IMR-90 (cell line): ENCODE measurements around the gene CBFA2T3. TPM values are rescaled to one million over a fixed set of nuclear protein-coding genes. Genes with fewer than 3 reads are reported as not detected.

Experiments
- ATAC-seq: fragments of 200-7000 bp; cut with Tn5 transposase; 2 replicates; pipeline ENCODE4 v1.9.1; 2020; ENCODE audit warnings: low read depth, mild to moderate bottlenecking, moderate library complexity
- BruUV-seq: library from RNA; stranded (reverse); fragments of 400-500 nt; replicated peaks from 2 replicates; lab custom pipeline; 2021; lab: Mats Ljungman, UMichigan
- CTCF ChIA-PET: fragments of 300-600 bp; formaldehyde crosslinking; extraction: SDS; loops from one replicate; lab custom pipeline; 2021; ENCODE audit warnings: antibody characterized with exemption; lab: Yijun Ruan, JAX
- POLR2A ChIA-PET: fragments of 300-600 bp; sonication (Branson Sonifier 250); formaldehyde crosslinking; loops from one replicate; lab custom pipeline; 2022; ENCODE audit warnings: antibody characterized with exemption; ENCODE audit not compliant: unreplicated experiment; lab: Charles Lee
- DNase-seq: peaks from one replicate; pipeline ENCODE4 v3.0.0; 2013
- H2AFZ ChIP-seq: replicated peaks from 2 replicates; pipeline ENCODE3; 2013; ENCODE audit warnings: low read length, mild to moderate bottlenecking; ENCODE audit not compliant: poor library complexity
- H2AK5ac ChIP-seq: 2 replicates; pipeline ENCODE4 v1.6.1; 2013; ENCODE audit warnings: low read depth, low read length, inconsistent platforms
- H2AK9ac ChIP-seq: replicated peaks from 2 replicates; pipeline ENCODE3; 2013; ENCODE audit warnings: mild to moderate bottlenecking, low read depth, low read length, moderate library complexity; ENCODE audit not compliant: poor library complexity
- H2BK120ac ChIP-seq: 2 replicates; pipeline ENCODE4 v1.6.1; 2013; ENCODE audit warnings: low read depth, low read length, inconsistent platforms
- H2BK15ac ChIP-seq: 3 replicates; pipeline ENCODE4 v1.6.1; 2013; ENCODE audit warnings: low read depth, low read length, inconsistent platforms
- H2BK20ac ChIP-seq: 2 replicates; pipeline ENCODE4 v1.6.1; 2013; ENCODE audit warnings: low read depth, mild to moderate bottlenecking, inconsistent platforms, low read length, moderate library complexity
- H2BK5ac ChIP-seq: 2 replicates; pipeline ENCODE4 v1.6.1; 2013; ENCODE audit warnings: mild to moderate bottlenecking, low read depth, low read length, inconsistent platforms; ENCODE audit not compliant: poor library complexity, severe bottlenecking
- H3K14ac ChIP-seq: replicated peaks from 2 replicates; pipeline ENCODE4 v1.6.1; 2013; ENCODE audit warnings: low read depth, low read length, inconsistent platforms
- H3K18ac ChIP-seq: 2 replicates; pipeline ENCODE4 v1.6.1; 2013; ENCODE audit warnings: low read depth, low read length, control low read depth
- H3K23ac ChIP-seq: 2 replicates; pipeline ENCODE4 v1.6.1; 2013; ENCODE audit warnings: low read depth, low read length, inconsistent platforms
- H3K27ac ChIP-seq: 2 replicates; pipeline ENCODE4 v1.5.1; 2013; ENCODE audit warnings: mild to moderate bottlenecking, control low read depth, low read length; ENCODE audit not compliant: insufficient read depth
- H3K27me3 ChIP-seq: 2 replicates; pipeline ENCODE4 v1.6.1; 2013; ENCODE audit warnings: low read length; ENCODE audit not compliant: control insufficient read depth, insufficient read depth
- H3K36me3 ChIP-seq: 2 replicates; pipeline ENCODE4 v1.6.1; 2013; ENCODE audit warnings: low read length, mixed read lengths; ENCODE audit not compliant: control insufficient read depth, insufficient read depth
- H3K4ac ChIP-seq: 2 replicates; pipeline ENCODE4 v1.6.1; 2013; ENCODE audit warnings: low read depth, low read length, inconsistent platforms
- H3K4me1 ChIP-seq: 2 replicates; pipeline ENCODE4 v1.6.1; 2013; ENCODE audit warnings: low read length, mixed read lengths; ENCODE audit not compliant: control insufficient read depth, insufficient read depth
- H3K4me2 ChIP-seq: 2 replicates; pipeline ENCODE4 v1.6.1; 2013; ENCODE audit warnings: low read depth, mild to moderate bottlenecking, control low read depth, low read length, moderate library complexity
- H3K4me3 ChIP-seq: 2 replicates; pipeline ENCODE4 v1.5.1; 2013; ENCODE audit warnings: low read depth, mild to moderate bottlenecking, control low read depth, low read length, moderate library complexity; ENCODE audit not compliant: insufficient read depth
- H3K56ac ChIP-seq: 2 replicates; pipeline ENCODE4 v1.6.1; 2013; ENCODE audit warnings: low read length, inconsistent platforms; ENCODE audit not compliant: insufficient read depth; ENCODE audit errors: extremely low read depth
- H3K79me1 ChIP-seq, 2 experiments: 2 replicates each; pipeline ENCODE4 v1.6.1; 2013; ENCODE audit warnings: low read length in 2 of 2, inconsistent platforms in 1 of 2, low read depth in 1 of 2
- H3K9ac ChIP-seq: 2 replicates; pipeline ENCODE4 v1.6.1; 2013; ENCODE audit warnings: low read depth, low read length, control low read depth
- H3K9me1 ChIP-seq: 2 replicates; pipeline ENCODE4 v1.6.1; 2013; ENCODE audit warnings: low read length, inconsistent platforms; ENCODE audit not compliant: insufficient read depth
- H3K9me3 ChIP-seq: 2 replicates; pipeline ENCODE4 v1.6.1; 2013; ENCODE audit warnings: low read length; ENCODE audit not compliant: control insufficient read depth, insufficient read depth
- H4K20me1 ChIP-seq: 2 replicates; pipeline ENCODE4 v1.6.1; 2013; ENCODE audit warnings: low read length, inconsistent platforms; ENCODE audit not compliant: insufficient read depth
- H4K5ac ChIP-seq: 2 replicates; pipeline ENCODE4 v1.6.1; 2013; ENCODE audit warnings: mild to moderate bottlenecking, low read depth, low read length, control low read depth
- H4K8ac ChIP-seq, 2 experiments: 2 replicates each; pipeline ENCODE4 v1.6.1; 2013; ENCODE audit warnings: low read depth in 2 of 2, low read length in 2 of 2, control low read depth in 1 of 2, inconsistent platforms in 1 of 2
- H4K91ac ChIP-seq: 2 replicates; pipeline ENCODE4 v1.6.1; 2013; ENCODE audit warnings: low read depth, low read length, inconsistent platforms; ENCODE audit not compliant: insufficient read depth
- FOS ChIP-seq: fragments of 150-350 bp; IDR thresholded peaks from 2 replicates; pipeline ENCODE4 v1.6.1; 2016; ENCODE audit warnings: low read depth, low read length
- MAFK ChIP-seq: IDR thresholded peaks from 2 replicates; pipeline ENCODE4 v1.6.1; 2012; ENCODE audit warnings: low read depth, low read length, improper control_type of control experiment
- MAZ ChIP-seq: IDR thresholded peaks from 2 replicates; pipeline ENCODE4 v1.6.1; 2012; ENCODE audit warnings: low read depth, mild to moderate bottlenecking, low read length, improper control_type of control experiment, moderate library complexity, borderline replicate concordance
- MXI1 ChIP-seq: IDR thresholded peaks from 2 replicates; pipeline ENCODE4 v1.6.1; 2012; ENCODE audit warnings: low read depth, mild to moderate bottlenecking, low read length, moderate library complexity, borderline replicate concordance
- NFE2L2 ChIP-seq: fragments of 150-350 bp; IDR thresholded peaks from 2 replicates; pipeline ENCODE4 v1.6.1; 2016; ENCODE audit warnings: low read depth, mild to moderate bottlenecking, low read length
- POLR2A ChIP-seq: IDR thresholded peaks from 2 replicates; pipeline ENCODE4 v1.6.1; 2012; ENCODE audit warnings: mild to moderate bottlenecking, low read depth, low read length
- RAD21 ChIP-seq: IDR thresholded peaks from 2 replicates; pipeline ENCODE4 v1.6.1; 2012; ENCODE audit warnings: low read length, improper control_type of control experiment
- RCOR1 ChIP-seq: IDR thresholded peaks from 2 replicates; pipeline ENCODE4 v1.6.1; 2012; ENCODE audit warnings: mild to moderate bottlenecking, low read length, improper control_type of control experiment; ENCODE audit not compliant: insufficient replicate concordance
- RFX5 ChIP-seq: IDR thresholded peaks from 2 replicates; pipeline ENCODE4 v1.8.0; 2012; ENCODE audit warnings: low read depth, mild to moderate bottlenecking, low read length, moderate library complexity
- SMC3 ChIP-seq: fragments of 150-350 bp; IDR thresholded peaks from 2 replicates; pipeline ENCODE4 v1.6.1; 2016; ENCODE audit warnings: low read depth, mild to moderate bottlenecking, antibody characterized with exemption, low read length, moderate library complexity
- WGBS, 2 experiments: methylation state at CpG; one replicate each; pipeline versions ENCODE4 v1.1.5 to v1.1.7; 2013; ENCODE audit warnings: missing lambda C conversion rate in 2 of 2; ENCODE audit not compliant: insufficient read length in 1 of 2; ENCODE audit errors: extremely low coverage in 2 of 2; 5-methylcytosine and 5-hydroxymethylcytosine counted together
- dilution Hi-C: fragments of 300-500 bp; cut with HindIII; formaldehyde crosslinking; loops from one replicate; pipeline ENCODE4 v1.14.3; 2018; ENCODE audit warnings: low sequenced_read_pairs; ENCODE audit not compliant: unreplicated experiment
- in situ Hi-C: fragments of 300-500 bp; cut with MboI; formaldehyde crosslinking; loops from 3 replicates; pipeline ENCODE4 v1.14.3; 2019; ENCODE audit warnings: low sequenced_read_pairs, inconsistent platforms, mixed read lengths
- intact Hi-C: fragments of 100-400 bp; cut with micrococcal nuclease; formaldehyde crosslinking; loops from 2 replicates; pipeline ENCODE4 v1.10.0; 2022
- polyA plus RNA-seq, 3 experiments: library from polyadenylated mRNA; depleted of rRNA; stranded (reverse); fragments of >200 nt; gene quantifications; 2 replicates each; pipeline ENCODE4 v1.2.3, GENCODE V29; 2012; ENCODE audit warnings: low replicate concordance in 1 of 3
- total RNA-seq: library from RNA; depleted of rRNA; stranded (reverse); fragments of >200 nt; gene quantifications from 2 replicates; pipeline ENCODE4 v1.2.3, GENCODE V29; 2012
- TF ChIP-seq, protein P1 (sequence below): conservative IDR thresholded peaks from 2 replicates; pipeline ENCODE4 v1.5.1; 2012; ENCODE audit warnings: mild to moderate bottlenecking, low read depth, low read length, improper control_type of control experiment
- TF ChIP-seq, protein P2 (sequence below): fragments of 150-350 bp; IDR thresholded peaks from 2 replicates; pipeline ENCODE4 v1.6.1; 2017; ENCODE audit warnings: mild to moderate bottlenecking, antibody characterized with exemption, low read length, low read depth
- TF ChIP-seq, protein P3 (sequence below): fragments of 150-350 bp; IDR thresholded peaks from 2 replicates; pipeline ENCODE4 v1.6.1; 2016; ENCODE audit warnings: low read depth, mild to moderate bottlenecking, low read length, moderate library complexity, borderline replicate concordance

CBFA2T3 gene
- total and polyA plus RNA-seq, 2 of the 4 experiments (the other 2 are of a cell fraction) = not detected

DNA sequence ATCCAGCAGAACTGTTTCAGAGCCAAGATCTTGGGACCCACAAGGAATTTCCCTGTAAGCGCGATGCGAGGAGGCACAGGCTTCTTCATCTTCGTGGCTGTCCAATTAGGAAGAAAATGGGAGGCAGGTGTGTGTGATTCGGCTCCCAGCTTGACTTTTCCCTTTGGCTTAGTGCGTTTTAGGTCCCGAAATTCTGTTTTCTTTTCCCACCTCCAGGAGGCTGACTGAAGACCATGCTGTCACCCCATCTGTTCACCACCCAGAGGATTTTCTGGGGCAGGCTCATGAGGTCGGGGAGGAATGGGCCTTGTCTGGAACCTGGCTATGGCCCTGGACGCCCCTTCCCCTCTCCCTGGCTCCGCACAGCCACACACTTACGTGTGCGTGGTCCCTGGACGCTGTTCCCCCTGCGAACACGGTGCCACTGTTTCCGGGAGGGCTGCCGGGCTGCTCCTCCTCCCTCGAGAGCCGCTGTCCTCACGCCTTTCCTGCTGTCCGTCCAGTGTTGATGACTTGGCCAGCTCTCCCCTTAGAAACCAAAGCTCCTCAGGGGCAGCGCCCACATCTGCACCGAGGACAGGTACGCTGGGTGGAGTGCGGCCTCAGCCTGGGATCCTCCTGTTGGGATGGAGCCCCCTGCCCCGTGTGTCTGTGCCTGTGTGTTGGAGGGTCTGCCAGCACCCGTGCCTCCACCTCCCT is 107.9 kb downstream of the CBFA2T3 start:
- H3K9me1 ChIP-seq = no peaks in the 10 kb centered on the region
- H3K14ac ChIP-seq = no peak overlapping the region
- ATAC-seq = no peak
- H3K23ac ChIP-seq = no peak overlapping the region
- intact Hi-C loops (no loop called here), in situ Hi-C loops (no loop called here), dilution Hi-C loops (no loop called here)
- no peak overlapping the region for H2AFZ ChIP-seq
- no TSS peak for BruUV-seq
- no peak overlapping the region for H2BK5ac ChIP-seq
- no peak overlapping the region for H3K4ac ChIP-seq
- H2AK9ac ChIP-seq = no peak overlapping the region
- H2BK20ac ChIP-seq = no peak overlapping the region
- H3K9me3 ChIP-seq = no peaks in the 10 kb centered on the region
- H3K27ac ChIP-seq = no peak overlapping the region
- H4K8ac ChIP-seq = no peak overlapping the region
- no peaks in the 10 kb centered on the region for H3K36me3 ChIP-seq
- no peak overlapping the region for H4K91ac ChIP-seq
- H3K4me1 ChIP-seq = no peaks in the 10 kb centered on the region
- no peaks in the 10 kb centered on the region for H3K79me1 ChIP-seq
- WGBS, 2 experiments = 83% methylated on average over 6 of the region's 27 CpGs; no CpG with 5 or more reads in 1 of the 2 experiments
- ChIA-PET POLR2A (no interaction called here), CTCF (no interaction called here)
- TF ChIP-seq NFE2L2 (no peak), MAZ (no peak), RFX5 (no peak), RCOR1 (no peak), POLR2A (no peak), FOS (no peak), MAFK (no peak), MXI1 (no peak), RAD21 (no peak), SMC3 (no peak)
- TF ChIP-seq, protein P1, sequence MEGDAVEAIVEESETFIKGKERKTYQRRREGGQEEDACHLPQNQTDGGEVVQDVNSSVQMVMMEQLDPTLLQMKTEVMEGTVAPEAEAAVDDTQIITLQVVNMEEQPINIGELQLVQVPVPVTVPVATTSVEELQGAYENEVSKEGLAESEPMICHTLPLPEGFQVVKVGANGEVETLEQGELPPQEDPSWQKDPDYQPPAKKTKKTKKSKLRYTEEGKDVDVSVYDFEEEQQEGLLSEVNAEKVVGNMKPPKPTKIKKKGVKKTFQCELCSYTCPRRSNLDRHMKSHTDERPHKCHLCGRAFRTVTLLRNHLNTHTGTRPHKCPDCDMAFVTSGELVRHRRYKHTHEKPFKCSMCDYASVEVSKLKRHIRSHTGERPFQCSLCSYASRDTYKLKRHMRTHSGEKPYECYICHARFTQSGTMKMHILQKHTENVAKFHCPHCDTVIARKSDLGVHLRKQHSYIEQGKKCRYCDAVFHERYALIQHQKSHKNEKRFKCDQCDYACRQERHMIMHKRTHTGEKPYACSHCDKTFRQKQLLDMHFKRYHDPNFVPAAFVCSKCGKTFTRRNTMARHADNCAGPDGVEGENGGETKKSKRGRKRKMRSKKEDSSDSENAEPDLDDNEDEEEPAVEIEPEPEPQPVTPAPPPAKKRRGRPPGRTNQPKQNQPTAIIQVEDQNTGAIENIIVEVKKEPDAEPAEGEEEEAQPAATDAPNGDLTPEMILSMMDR = no peak
- TF ChIP-seq, protein P2, sequence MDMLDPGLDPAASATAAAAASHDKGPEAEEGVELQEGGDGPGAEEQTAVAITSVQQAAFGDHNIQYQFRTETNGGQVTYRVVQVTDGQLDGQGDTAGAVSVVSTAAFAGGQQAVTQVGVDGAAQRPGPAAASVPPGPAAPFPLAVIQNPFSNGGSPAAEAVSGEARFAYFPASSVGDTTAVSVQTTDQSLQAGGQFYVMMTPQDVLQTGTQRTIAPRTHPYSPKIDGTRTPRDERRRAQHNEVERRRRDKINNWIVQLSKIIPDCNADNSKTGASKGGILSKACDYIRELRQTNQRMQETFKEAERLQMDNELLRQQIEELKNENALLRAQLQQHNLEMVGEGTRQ = no peak
- TF ChIP-seq, protein P3, sequence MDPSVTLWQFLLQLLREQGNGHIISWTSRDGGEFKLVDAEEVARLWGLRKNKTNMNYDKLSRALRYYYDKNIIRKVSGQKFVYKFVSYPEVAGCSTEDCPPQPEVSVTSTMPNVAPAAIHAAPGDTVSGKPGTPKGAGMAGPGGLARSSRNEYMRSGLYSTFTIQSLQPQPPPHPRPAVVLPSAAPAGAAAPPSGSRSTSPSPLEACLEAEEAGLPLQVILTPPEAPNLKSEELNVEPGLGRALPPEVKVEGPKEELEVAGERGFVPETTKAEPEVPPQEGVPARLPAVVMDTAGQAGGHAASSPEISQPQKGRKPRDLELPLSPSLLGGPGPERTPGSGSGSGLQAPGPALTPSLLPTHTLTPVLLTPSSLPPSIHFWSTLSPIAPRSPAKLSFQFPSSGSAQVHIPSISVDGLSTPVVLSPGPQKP = no peak
- no peaks in the 10 kb centered on the region for H4K20me1 ChIP-seq
- H3K9ac ChIP-seq = no peak overlapping the region
- H3K56ac ChIP-seq = no peak overlapping the region
- no peak overlapping the region for H3K18ac ChIP-seq
- H3K4me2 ChIP-seq = no peak overlapping the region
- H3K27me3 ChIP-seq = peaks cover 47% of the 10 kb centered on the region
- no peak overlapping the region for H4K5ac ChIP-seq
- no peak for DNase-seq
- no peak overlapping the region for H2BK120ac ChIP-seq
- H3K4me3 ChIP-seq = no peak overlapping the region
- no peak overlapping the region for H2AK5ac ChIP-seq
- H2BK15ac ChIP-seq = no peak overlapping the region
